Karpas-422 (cell line): ENCODE measurements around the gene RTP3. TPM values are rescaled to one million over a fixed set of nuclear protein-coding genes. Genes with fewer than 3 reads are reported as not detected.

ENCODE experiments used
- total RNA-seq: library from RNA; depleted of rRNA; stranded (reverse); fragments of >200 nt; shearing (Covaris generic); gene quantifications from 2 replicates; pipeline ENCODE4 v1.2.3, GENCODE V29; 2014; ENCODE audit warnings: low replicate concordance; rRNA removed

The RTP3 gene
- total RNA-seq, 1 experiment from 2014 or later, result not detected

Other genes with a start within 250 kb of the RTP3 start
- not detected in 2 replicates for gene CCR2, start 143.9 kb upstream of the RTP3 start, total RNA-seq
- gene CCR5, start 127.0 kb upstream of the RTP3 start, total RNA-seq, result not detected in 2 replicates
- gene CCRL2, start 90.7 kb upstream of the RTP3 start, total RNA-seq, result 0.14 TPM in 1 of 2 replicates, not detected in the other
- not detected in 2 replicates for gene LTF, start 33.1 kb upstream of the RTP3 start, total RNA-seq
- not detected in 2 replicates for gene LRRC2, start 68.3 kb downstream of the RTP3 start, total RNA-seq
- gene FAM240A, start 114.5 kb downstream of the RTP3 start, total RNA-seq, result not detected in 2 replicates
- gene ALS2CL, start 195.7 kb downstream of the RTP3 start, total RNA-seq, result not detected in 2 replicates
- not detected in 2 replicates for gene TMIE, start 203.4 kb downstream of the RTP3 start, total RNA-seq
- gene PRSS50, start 219.9 kb downstream of the RTP3 start, total RNA-seq, result not detected in 2 replicates